ENCODE results near the gene AZU1. TPM values are rescaled to one million over a fixed set of nuclear protein-coding genes. Genes with fewer than 3 reads are reported as not detected.

AZU1 gene
- total RNA-seq: not detected in 2 replicates

GRCh38 chr19:827710-828321 lies at the start of gene AZU1:
AZU1 (plus strand) TSS chr19:827837; CDS start chr19:827847, 10 bp downstream.

DNA sequence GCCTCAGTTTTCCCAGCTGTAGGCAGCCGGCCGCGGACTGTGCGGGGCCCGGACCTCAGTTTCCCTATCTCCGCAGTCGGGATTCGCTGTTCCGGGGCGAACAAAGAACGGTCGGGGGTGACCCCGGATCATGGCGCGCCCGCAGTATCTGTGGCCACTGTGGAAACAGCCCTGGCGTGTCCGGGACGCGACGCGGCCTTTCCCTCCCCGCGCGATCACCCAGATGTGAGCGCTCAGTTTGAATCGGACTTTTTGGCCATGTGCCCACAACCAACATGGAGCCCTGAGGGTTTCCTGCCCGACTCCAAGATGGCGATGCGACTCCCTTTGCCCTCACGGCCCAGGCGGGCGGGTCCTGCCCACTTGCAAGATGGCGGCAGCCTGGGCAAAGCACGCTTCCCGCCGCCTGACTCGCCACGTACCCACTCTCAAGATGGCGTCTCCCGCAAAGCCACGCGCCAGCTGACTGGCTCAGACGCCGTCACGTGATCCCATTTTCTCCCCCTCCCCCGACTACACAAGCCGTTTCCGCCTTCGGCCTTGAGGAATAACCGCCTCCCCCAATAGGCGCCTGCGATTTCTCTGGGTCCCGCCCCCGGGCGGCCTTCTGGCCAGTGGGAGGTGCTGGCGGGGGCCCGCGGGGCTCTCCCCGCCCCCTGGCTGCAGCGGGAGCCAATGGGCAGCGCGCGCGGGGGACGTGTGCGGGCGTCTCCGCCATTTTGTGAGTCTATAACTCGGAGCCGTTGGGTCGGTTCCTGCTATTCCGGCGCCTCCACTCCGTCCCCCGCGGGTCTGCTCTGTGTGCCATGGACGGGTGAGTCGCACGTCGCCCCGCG lies 30.7 kb upstream of the AZU1 start, which contains the start of gene PTBP1:
Gene PTBP1, plus strand, starts transcription at position 761 of the 836 bp plus-strand sequence. Its CDS starts 46 bp downstream, at position 807.

GRCh38 chr19:821825-822503 lies 5.7 kb upstream of the AZU1 start, which contains the start of gene PLPPR3:
PLPPR3 (minus strand) TSS chr19:821955; CDS start chr19:821559, 396 bp downstream.

GRCh38 chr19:840519-841206 lies 13.0 kb downstream of the AZU1 start, which contains the start of gene PRTN3:
PRTN3 (plus strand) TSS chr19:840999; CDS start chr19:841009, 10 bp downstream.

DNA sequence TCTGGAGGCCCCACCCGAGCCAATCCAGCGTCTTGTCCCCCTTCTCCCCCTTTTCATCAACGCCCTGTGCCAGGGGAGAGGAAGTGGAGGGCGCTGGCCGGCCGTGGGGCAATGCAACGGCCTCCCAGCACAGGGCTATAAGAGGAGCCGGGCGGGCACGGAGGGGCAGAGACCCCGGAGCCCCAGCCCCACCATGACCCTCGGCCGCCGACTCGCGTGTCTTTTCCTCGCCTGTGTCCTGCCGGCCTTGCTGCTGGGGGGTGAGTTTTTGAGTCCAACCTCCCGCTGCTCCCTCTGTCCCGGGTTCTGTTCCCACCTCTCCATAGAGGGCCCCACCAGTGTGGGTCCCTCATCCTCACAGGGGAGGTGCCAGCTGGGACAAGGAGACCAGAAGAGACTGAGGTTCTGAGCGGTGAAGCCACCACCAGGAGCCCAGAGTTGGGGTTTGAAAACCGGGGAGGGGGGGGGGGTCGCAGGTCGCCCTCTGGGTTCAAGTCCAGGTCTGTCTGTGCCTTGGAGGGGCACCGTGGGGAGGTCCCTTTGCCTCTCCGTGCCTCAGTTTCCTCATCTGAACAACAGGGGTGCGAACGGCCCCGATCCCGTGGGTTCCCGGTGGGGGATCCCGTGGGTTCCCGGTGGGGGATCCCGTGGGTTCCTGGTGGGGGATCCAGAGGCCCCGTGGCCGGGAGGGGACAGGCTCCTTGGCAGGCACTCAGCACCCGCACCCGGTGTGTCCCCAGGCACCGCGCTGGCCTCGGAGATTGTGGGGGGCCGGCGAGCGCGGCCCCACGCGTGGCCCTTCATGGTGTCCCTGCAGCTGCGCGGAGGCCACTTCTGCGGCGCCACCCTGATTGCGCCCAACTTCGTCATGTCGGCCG lies 24.7 kb downstream of the AZU1 start, which contains the start of gene ELANE:
Gene ELANE, plus strand, starts transcription at position 168 of the 878 bp plus-strand sequence. Its CDS starts 26 bp downstream, at position 194.

DNA sequence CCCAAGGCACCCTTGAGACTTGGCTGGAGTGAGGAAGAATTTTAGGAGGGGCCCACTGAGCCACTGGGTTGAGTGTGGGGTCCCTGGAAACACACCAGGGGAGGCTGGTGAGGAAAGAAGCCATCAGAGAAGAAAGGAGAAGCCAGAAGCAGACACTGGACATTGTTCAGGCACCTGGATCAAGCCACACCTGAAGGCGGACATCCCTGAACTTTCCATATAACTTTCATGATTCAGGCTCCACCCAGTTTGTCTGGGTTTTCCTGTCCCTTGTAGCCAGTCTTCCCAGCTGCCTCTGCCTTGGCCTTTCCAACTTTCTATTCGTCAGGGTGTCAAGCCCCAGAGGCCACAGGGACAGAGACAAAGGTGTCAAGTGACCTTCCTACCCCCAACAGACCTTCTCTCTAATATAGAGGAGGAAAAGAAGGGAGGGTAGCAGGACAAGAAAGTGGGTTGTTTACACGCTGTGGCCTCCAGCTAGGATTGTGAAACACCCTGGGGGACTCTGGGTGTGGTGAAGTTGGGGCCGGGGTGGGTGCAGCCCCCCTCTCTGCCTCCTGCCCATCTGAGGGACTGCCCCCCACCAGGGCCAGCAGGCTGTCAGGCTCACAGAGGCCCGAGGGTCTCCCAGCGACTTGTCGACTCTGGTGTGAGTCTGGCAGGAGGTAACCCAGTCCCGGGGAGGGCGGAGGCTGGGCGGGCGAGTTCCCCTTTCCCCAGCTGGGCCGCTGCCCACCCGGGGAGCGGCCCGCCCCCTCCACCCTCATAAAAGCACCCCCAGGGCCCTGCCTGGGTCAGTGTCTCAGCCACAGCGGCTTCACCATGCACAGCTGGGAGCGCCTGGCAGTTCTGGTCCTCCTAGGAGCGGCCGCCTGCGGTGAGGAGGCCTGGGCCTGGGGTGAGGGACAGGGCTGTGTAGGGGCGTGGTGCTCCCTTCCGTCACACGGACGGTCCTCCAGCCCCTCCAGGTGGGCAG lies 31.5 kb downstream of the AZU1 start, which contains the start of gene CFD:
Gene CFD, plus strand, starts transcription at position 797 of the 976 bp plus-strand sequence. Its CDS starts 26 bp downstream, at position 823.

Other genes starting within 250 kb of the AZU1 start
- 0.32 and 1.8 TPM in 2 replicates for gene HCN2, start 238.0 kb upstream of the AZU1 start, total RNA-seq
- gene POLRMT, start 194.3 kb upstream of the AZU1 start, total RNA-seq: 19.3 and 34.0 TPM in 2 replicates
- gene FGF22, start 188.0 kb upstream of the AZU1 start, total RNA-seq: under 0.01 TPM in 1 of 2 replicates, not detected in the other
- gene RNF126, start 164.6 kb upstream of the AZU1 start, total RNA-seq: 17.3 and 25.2 TPM in 2 replicates
- 4.5 and 13.2 TPM in 2 replicates for gene FSTL3, start 151.4 kb upstream of the AZU1 start, total RNA-seq
- 0.16 TPM in 1 of 2 replicates, not detected in the other for gene PRSS57, start 132.4 kb upstream of the AZU1 start, total RNA-seq
- 13.6 and 65.8 TPM in 2 replicates for gene PALM, start 118.9 kb upstream of the AZU1 start, total RNA-seq
- not detected in 2 replicates for gene MISP, start 76.7 kb upstream of the AZU1 start, total RNA-seq
- 107 and 233 TPM in 2 replicates for gene PTBP1, start 30.4 kb upstream of the AZU1 start, total RNA-seq
- gene PLPPR3, start 5.9 kb upstream of the AZU1 start, total RNA-seq: 0.13 and 0.16 TPM in 2 replicates
- gene PRTN3, start 13.2 kb downstream of the AZU1 start, total RNA-seq: not detected in 2 replicates
- gene ELANE, start 24.5 kb downstream of the AZU1 start, total RNA-seq: not detected in 2 replicates
- gene CFD, start 31.8 kb downstream of the AZU1 start, total RNA-seq: 1.5 and 1.8 TPM in 2 replicates
- gene MED16, start 65.3 kb downstream of the AZU1 start, total RNA-seq: 18.3 and 54.2 TPM in 2 replicates
- gene RNU6-9, start 65.6 kb downstream of the AZU1 start, total RNA-seq: not detected in 2 replicates
- gene R3HDM4, start 85.4 kb downstream of the AZU1 start, total RNA-seq: 17.5 and 33.3 TPM in 2 replicates
- gene KISS1R, start 89.5 kb downstream of the AZU1 start, total RNA-seq: not detected in 2 replicates
- 9.2 and 16.4 TPM in 2 replicates for gene ARID3A, start 98.2 kb downstream of the AZU1 start, total RNA-seq
- 72.4 and 77.4 TPM in 2 replicates for gene WDR18, start 156.5 kb downstream of the AZU1 start, total RNA-seq
- 0.50 and 0.97 TPM in 2 replicates for gene GRIN3B, start 172.6 kb downstream of the AZU1 start, total RNA-seq
- gene TMEM259, start 193.3 kb downstream of the AZU1 start, total RNA-seq: 37.9 and 71.6 TPM in 2 replicates
- not detected in 2 replicates for gene RNU6-2, start 193.7 kb downstream of the AZU1 start, total RNA-seq
- gene CNN2, start 198.8 kb downstream of the AZU1 start, total RNA-seq: 120 and 249 TPM in 2 replicates
- gene ABCA7, start 212.3 kb downstream of the AZU1 start, total RNA-seq: 6.2 and 7.8 TPM in 2 replicates
- 50.0 and 78.8 TPM in 2 replicates for gene ARHGAP45, start 239.3 kb downstream of the AZU1 start, total RNA-seq